AG09309 (cell line): ENCODE results near the gene GALNT4.

Experiments used
- DNase-seq: peaks from one replicate; pipeline ENCODE4 v3.0.0-alpha.2; 2010; ENCODE audit warnings: low read depth
- H3K4me3 ChIP-seq: 2 replicates; pipeline ENCODE4 v1.5.1; 2011; ENCODE audit warnings: mild to moderate bottlenecking, low read depth, low read length, moderate library complexity; ENCODE audit not compliant: control insufficient read depth
- CTCF ChIP-seq: IDR thresholded peaks from 2 replicates; pipeline ENCODE4 v1.5.1; 2011; ENCODE audit warnings: mild to moderate bottlenecking, low read depth, low read length, inconsistent platforms; ENCODE audit not compliant: insufficient read depth, control insufficient read depth; ENCODE audit errors: missing control alignments

The GALNT4 gene

DNA sequence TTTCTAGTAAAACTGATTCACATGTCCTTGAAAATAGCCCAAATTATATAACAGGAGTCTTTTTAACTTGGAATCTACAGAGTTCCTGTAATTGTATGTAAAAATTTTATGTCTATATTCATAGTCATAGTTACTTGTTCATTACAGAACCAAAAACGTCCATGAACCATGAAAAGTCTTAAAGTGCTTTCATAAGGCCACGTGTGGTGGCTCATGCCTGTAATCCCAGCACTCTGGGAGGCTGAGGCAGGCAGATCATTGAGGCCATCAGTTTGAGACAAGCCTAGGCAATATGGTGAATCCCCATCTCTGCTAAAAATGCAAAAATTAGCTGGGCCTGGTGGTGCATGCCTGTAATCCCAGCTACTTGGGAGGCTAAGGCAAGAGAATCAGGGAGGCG lies 48.4 kb downstream of the GALNT4 start:
- TF ChIP-seq CTCF: no peak
- H3K4me3 ChIP-seq: no peak overlapping the region
- DNase-seq: no peak

- DNase-seq: no peak
- no peak overlapping the region for H3K4me3 ChIP-seq
- TF ChIP-seq CTCF: no peak
Observed at GRCh38 chr12:89475203-89475990, 49.2 kb downstream of the GALNT4 start.

DNA sequence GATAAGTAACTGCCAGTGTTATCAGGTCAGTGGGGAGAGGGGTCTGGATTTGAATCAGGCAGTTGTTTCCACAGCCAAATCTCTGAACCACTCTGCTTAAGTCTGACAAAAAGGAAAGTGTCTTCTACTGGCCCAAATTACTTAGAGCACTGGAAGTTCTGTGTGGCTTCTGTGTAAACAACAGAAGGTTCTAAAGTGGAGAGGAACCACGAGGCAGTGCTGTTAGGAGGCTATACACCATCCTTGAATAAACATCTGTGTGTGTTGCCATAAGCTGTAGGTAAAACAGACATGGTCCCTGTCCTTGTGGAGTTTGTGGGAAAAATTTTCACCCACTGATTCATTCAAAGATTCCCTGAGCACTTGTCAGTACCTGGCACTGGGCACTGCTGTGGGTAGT lies 50.0 kb downstream of the GALNT4 start:
- DNase-seq: no peak
- no peak overlapping the region for H3K4me3 ChIP-seq
- no peak for TF ChIP-seq CTCF
